ENCODE results near the gene UROD. TPM values are rescaled to one million over a fixed set of nuclear protein-coding genes. Genes with fewer than 3 reads are reported as not detected.
"Not testable (repeated sequence)": the region's sequence is repeated elsewhere in the genome, so short reads cannot be mapped to it uniquely, and the experiment has no call there.

Gene UROD
- total and polyA plus RNA-seq, 8 donors = 13.4 to 132 (median 68.9) TPM

DNA sequence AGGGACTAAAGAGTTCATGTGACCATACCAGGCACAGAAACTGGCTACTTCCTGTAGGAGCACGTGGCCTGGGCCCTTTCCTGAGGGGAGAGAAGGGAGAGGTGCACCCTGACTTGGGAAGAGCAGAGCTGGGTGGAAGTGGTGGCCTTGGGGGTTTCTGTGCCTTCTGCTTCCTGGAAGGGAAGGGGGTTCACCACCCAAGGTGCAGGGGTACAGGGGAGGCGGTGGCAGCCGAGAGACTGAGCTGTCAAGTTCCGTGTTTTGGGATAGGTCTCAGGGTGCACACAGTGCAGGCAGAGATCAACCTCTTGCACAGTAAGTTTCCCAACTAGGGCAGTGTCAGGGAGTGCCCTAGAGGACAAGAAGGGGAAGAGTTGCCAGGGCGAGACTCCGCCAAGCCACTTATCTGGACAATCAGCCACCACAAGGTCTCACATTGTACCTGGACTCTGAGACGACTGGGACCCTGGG is 11.0 kb upstream of the UROD start:
- H3K36me3 ChIP-seq = peaks cover 42 to 48% (median 46%) of the 10 kb centered on the region in 4 donors
- 46 to 68% (median 50%) methylated on average over 7 of the region's 7 CpGs for WGBS, 5 donors
- no peaks in the 10 kb centered on the region for H3K27me3 ChIP-seq
- no peak overlapping the region for H3K27ac ChIP-seq
- intact Hi-C loops (cut with DNase I; ENCODE audit: low total_unique reads) = loop anchor here (10.0 kb wide), 1 partner anchor 166 kb away; no protein-coding TSS in a partner anchor
- no peaks in the 10 kb centered on the region for H3K9me3 ChIP-seq
- peak; percentile 22 to 43 for DNase-seq
- H3K4me1 ChIP-seq = no peaks in the 10 kb centered on the region
- no peak for TF ChIP-seq EP300 (IDR thresholded peaks at IDR 0.05)
- H3K4me3 ChIP-seq = no peak overlapping the region

- not testable (repeated sequence) for H3K27me3 ChIP-seq, H3K4me1 ChIP-seq, H3K27ac ChIP-seq, H3K4me3 ChIP-seq, DNase-seq, H3K9me3 ChIP-seq
- intact Hi-C loops (cut with DNase I; ENCODE audit: low total_unique reads) = loop anchor here (10.0 kb wide), 1 partner anchor 167 kb away; no protein-coding TSS in a partner anchor
- peaks cover 46 to 53% (median 51%) of the 10 kb centered on the region in 4 donors for H3K36me3 ChIP-seq
- 85 to 90% (median 88%) methylated on average over 8 of the region's 8 CpGs for WGBS, 5 donors
Measured at GRCh38 chr1:45001576-45001975, 10.5 kb upstream of the UROD start.

DNA sequence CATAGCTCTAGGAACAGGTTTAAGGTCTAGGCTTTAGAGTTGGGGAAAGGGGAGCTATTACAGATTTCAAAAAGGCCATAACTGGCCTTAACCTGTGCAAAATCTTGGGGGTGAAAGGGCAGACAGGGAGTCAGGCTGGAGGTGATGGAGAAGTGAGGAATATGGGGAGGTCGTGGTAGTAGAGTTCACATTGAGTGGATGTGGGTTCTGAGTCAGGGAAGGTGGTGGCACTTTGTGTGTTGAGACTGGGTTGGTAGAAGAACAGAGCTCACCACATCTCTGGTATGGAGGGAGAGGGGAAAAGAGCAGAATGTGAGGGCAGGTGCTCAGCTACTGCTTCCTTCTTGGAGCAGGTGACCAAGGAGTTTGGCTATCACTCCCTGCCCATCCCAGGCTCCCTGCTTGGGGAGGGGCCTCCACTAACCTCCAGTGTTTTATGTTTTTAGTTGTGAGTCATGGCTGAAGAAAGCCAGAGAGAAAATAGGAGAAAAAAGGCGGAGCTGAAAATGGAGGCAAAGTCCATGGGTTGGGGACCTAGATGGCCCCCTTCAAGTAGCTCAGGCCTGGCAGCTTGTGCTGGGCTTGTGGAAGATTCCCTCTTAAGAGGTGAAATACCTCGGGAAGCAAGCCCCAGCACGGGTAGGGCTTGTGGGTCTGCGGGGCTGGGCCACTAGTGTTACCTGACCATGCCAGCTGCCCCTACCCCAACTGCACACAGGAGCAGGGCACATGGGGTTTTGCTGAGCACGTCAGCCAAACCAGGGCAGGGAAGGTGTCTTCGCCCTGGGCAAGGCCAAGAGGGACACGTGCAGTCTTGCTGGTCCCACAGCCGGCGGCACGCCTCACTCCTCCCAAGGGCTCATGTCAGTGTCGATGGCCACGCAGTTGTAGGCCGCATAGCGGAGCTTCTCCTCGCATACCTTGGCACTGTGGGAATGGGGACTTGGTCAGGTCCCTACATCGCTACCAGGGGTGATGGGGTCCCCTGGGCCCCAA is 9.1 kb upstream of the UROD start:
- peaks cover 60 to 67% (median 65%) of the 10 kb centered on the region in 4 donors for H3K36me3 ChIP-seq
- intact Hi-C loops (cut with DNase I; ENCODE audit: low total_unique reads) = loop anchor here (10.0 kb wide), 1 partner anchor 168 kb away; no protein-coding TSS in a partner anchor
- H3K27ac ChIP-seq = no peak overlapping the region
- no peaks in the 10 kb centered on the region for H3K9me3 ChIP-seq
- H3K4me3 ChIP-seq = no peak overlapping the region
- peak in 1 of 2 donors; percentile 25 for DNase-seq
- H3K27me3 ChIP-seq = no peaks in the 10 kb centered on the region
- 87 to 91% (median 88%) methylated on average over 15 to 17 of the region's 17 CpGs for WGBS, 5 donors
- H3K4me1 ChIP-seq = no peaks in the 10 kb centered on the region
- TF ChIP-seq POLR2A (IDR thresholded peaks at IDR 0.05) (no peak), POLR2AphosphoS5 (IDR thresholded peaks at IDR 0.05) (no peak), EP300 (IDR thresholded peaks at IDR 0.05) (no peak), CTCF (IDR thresholded peaks at IDR 0.05) (no peak)

DNA sequence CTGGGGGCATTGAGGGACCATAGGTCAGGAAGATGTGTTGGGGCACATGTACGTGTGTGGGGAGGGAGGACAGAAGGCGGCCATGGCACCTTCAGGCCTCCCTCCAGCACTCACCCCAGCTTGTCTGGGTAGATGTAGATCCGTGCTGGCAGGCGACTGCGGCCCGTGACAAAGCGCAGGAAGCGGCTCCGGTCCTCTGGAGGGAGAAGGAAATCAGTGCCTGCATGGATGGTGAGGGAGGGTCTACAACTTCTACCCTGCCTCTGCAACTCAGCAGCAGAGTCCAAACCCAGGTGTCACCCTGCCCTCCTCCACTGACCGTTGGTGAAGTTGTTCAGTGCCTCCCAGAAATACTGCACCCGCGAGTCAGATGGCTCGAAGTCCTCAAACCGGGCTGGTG is 8.3 kb upstream of the UROD start:
- intact Hi-C loops (cut with DNase I; ENCODE audit: low total_unique reads) = loop anchor here (10.0 kb wide), 1 partner anchor 169 kb away; no protein-coding TSS in a partner anchor
- 88 to 95% (median 94%) methylated on average over 14 of the region's 14 CpGs for WGBS, 5 donors
- DNase-seq = no peak
- Histone ChIP-seq H3K9me3 (no peaks in the 10 kb centered on the region), H3K27ac (no peak overlapping the region), H3K4me1 (peaks cover 0 to 1% (median under 1%) of the 10 kb centered on the region in 4 donors), H3K4me3 (no peak overlapping the region), H3K27me3 (no peaks in the 10 kb centered on the region), H3K36me3 (peaks cover 67 to 74% (median 72%) of the 10 kb centered on the region in 4 donors)
- TF ChIP-seq CTCF (IDR thresholded peaks at IDR 0.05) = no peak
- no peak for TF ChIP-seq POLR2A (IDR thresholded peaks at IDR 0.05)
- TF ChIP-seq EP300 (IDR thresholded peaks at IDR 0.05) = no peak
- no peak for TF ChIP-seq POLR2AphosphoS5 (IDR thresholded peaks at IDR 0.05)

DNA sequence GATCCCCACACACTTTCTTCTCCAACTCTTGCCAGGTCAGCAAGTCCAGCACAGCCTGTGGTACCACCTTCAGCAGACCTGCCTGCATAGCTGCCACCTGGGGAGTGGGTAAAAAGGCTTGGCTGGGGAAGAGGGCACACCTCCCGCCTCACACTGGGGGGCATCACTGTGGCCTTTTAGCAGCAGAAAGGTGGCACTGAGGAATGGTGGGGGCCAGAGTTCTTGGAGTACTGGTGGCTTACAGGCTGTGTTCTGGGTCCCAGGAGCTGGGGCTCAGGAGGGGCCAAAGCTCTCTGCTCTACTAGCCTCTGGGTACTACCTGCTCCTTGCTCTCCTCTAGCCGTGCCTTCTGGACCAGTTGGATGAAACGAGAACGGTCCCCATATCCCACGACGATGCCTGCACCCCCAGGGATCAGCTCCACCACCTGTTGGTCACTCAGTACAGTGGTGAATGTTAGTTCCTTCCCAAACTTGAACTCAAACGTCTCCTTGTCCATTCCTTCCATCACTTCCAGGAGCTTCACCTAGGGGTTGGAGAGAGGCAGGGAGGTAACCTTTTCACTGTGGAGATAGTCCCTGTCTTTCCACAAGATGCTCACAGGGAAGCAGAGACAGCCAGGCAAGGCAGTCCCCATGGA is 7.7 kb upstream of the UROD start:
- intact Hi-C loops (cut with DNase I; ENCODE audit: low total_unique reads) = loop anchor here (10.0 kb wide), 1 partner anchor 170 kb away; no protein-coding TSS in a partner anchor

More for the DNA sequence above, 7.7 kb upstream of the UROD start:
- no peak for TF ChIP-seq POLR2AphosphoS5 (IDR thresholded peaks at IDR 0.05)
- TF ChIP-seq EP300 (IDR thresholded peaks at IDR 0.05) = no peak
- no peak for TF ChIP-seq POLR2A (IDR thresholded peaks at IDR 0.05)
- no peak for TF ChIP-seq CTCF (IDR thresholded peaks at IDR 0.05)
- Histone ChIP-seq H3K27me3 (no peaks in the 10 kb centered on the region), H3K4me1 (peaks cover 4 to 8% (median 5%) of the 10 kb centered on the region in 4 donors), H3K27ac (no peak overlapping the region), H3K9me3 (no peaks in the 10 kb centered on the region), H3K4me3 (no peak overlapping the region), H3K36me3 (peaks cover 74 to 81% (median 79%) of the 10 kb centered on the region in 4 donors)
- DNase-seq = no peak
- WGBS, 5 donors = 82 to 92% (median 87%) methylated on average over 7 of the region's 7 CpGs

Data from stomach (tissue), 9 donors.